HG03025 (cell line): ENCODE measurements around the gene CEL.

Experiments
- ATAC-seq: cut with Tn5 transposase; IDR thresholded peaks from one replicate; pipeline ENCODE4 v1.9.1; 2021; ENCODE audit warnings: mild to moderate bottlenecking, moderate library complexity; ENCODE audit not compliant: unreplicated experiment, low FRiP score

The CEL gene

DNA sequence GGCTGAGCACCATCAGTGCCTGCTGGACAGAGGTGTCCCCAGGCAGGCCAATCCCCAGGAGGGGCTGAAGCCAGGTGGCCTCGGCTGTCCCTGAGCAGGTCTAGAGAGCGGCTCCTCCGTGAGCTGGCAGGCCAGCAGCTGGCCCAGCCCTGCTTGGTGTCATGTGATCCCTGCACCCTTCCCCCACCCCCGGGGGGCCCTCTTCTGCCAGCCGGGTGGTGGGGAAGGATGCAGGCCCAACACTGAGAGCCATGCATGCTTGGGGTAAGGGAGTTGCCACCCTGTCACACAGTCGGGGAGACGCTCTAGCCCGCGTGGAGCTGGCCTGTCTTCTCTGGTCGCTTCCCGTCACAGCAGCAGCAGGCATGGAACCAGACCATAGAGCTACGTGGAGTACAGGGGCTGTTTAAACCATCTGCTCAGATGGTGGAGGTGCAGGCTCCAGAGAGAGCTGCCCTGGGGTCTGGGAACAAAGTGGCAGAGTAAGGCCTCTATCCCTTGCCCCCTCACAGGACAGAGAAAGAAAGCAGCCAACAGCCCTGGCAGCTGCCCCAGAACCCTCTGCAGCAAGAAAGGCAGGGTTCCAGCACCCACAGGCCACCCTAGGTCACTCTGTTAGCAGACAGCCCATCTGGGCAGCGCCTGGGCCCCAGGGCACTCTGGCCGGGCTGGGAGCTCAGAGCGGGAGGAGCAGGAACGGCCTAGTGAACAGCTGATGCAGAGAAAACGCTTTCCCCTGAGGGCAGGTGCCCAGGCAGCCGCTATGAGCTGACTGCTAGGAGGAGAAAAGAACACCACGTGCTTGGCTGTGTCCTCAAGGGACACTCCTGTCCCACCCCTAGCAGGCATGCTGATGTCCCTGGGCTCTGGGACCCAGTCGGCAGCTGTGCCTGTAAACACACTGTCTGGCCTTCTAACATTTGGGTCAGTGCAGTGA is 52.4 kb downstream of the CEL start:
- ATAC-seq = no peak

DNA sequence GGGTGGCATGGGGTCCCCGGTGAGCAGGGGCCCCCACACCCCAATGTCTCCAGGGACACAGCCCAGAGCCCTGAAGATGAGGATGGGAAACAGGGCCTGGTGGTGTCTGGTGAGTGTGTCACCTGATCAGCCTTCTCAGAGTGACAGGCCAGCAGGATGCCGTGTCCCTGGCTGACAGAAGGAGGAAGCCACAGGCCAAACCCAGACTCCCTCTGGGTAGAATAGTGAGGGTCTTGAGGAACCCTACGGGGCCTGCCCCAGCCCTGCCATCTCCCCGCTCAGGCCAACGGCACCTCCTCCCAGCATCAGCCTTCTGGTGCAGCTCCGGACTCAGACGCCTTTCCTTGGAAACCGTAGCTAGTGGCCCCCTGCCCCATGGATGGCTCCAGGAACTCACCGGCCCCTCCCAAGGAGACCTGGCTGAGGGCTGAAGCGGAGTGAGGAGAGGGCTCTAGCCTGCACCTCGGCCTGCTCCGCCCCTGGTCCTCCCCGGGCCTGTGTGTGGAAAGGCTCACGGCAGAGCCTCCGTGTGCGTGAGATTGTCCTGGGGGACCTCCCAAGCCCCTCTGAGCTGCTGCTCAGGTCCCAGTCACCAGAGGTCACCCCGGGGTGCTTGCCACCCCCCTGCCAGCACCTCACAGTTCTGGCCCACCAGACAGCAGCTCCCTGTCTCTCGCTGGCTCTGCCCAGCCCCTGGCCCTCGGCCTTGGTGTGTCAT is 53.3 kb downstream of the CEL start:
- no peak for ATAC-seq

DNA sequence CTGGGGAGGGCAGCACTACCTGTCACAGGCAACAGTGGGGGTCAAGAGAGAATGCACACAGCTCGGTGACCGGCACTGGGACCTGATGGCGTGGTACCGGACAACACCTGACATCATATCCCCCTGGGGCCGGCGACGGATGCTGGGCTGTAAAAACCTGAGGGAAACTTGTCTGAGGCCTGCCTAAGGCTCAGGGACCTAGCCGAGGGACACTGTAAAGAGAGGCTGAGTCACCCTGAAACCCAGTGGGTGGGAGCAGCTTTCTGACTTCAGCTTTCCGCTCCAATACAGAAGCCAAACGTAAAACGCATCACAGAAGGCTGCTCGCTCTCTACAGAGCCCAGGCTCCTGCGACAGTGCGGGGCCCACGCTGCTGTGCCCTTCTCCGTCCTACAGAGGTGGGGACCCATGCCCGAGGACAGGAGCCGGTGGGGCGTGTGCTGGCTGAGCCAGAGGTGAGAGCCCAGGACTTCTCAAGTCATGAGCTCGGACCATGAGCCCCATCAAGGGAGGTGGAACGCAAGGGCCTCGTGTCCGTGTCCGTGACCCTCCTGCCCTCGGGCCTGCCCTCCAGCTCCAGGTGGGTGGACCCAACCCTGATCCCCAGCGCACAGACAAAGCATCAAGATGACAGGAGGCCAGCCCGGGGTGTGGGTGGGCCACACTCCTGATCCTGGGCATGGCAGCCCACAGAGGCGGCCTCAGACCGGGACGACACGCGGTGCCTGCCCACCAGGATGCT is 54.0 kb downstream of the CEL start:
- ATAC-seq = no peak

DNA sequence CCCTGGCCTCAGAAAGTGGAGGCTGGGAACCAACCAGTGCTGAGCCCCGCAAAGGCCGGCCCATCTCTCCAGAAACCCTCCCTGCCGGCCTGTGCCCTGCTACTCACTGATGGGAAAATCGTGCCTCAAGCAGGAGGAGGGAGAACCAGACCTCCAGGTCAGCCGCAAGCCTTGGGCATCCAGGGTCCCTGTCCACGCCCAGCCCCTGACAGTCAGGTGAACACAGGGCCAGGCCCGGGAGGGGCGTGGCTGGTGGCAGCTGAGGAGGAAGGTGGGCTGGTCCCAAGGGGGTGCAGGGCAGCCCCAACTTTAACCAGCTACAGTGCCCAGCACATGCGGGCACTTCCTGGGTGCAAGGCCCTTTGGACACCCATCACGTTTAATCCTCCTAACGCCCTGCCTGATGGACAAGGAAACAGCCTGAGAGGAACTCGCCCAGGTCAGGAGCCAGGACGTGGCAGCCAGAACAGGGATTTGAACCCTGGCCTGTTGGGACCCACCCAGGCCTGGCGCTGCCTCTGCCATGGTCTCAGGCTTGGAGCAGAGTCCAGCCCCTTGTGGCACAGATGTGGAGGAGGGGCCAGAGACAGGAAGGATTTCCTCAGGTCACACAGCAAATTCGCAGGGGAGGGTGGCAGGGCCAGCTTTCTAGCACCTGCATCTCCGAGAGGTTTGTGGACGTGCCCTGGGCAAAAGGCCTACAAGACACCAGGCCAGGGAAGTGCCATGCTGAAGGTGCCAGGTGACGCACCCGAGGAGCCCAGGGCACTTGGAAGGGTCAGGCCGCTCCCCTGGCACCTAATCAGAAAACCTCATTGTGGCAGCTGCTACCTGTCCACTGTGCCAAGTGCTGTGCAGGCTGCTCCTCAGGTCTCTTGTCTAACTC is 54.8 kb downstream of the CEL start:
- ATAC-seq = no peak

DNA sequence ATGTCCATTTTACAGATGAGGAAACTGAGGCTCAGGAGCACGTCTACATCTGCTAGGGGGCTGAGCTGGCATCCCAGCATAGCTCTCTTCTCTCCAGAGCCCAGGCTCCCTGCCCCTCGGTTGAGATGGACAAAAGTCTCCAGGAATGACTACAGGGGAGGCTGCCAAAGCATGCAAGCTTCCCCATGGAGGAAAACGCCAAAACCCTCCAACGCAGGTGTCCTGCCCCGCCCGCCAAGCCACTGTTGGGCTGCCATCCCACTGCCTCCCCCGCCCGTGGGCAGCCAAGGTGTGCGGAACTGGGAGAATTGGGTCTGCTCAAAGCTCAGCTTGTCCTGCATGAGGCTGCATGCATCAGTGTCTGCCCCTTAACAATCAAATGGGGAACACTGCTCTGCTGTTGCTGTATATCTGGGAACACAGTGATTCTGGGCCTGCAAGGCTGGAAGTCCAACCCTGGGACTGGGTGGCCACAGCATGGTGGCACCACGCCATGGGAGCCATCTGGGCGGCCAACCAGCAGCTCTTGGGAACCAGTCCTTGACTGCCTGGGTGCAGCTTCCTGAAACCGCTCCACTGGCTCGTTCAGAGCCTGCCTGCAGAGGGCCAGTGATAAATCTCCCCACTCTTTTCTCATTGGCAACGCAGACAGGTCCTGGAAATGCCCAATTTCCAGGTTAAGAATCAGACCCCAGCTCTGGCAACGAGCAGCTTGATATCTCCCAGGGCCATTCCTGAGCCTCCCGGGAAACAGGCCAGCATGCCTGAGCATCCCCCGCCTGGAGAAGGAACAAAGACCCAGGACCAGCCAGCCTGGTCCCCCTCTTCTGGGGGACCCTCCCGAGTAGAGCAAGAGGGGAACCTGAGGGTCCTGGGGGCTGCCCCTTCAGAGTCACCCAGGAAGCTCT is 55.7 kb downstream of the CEL start:
- ATAC-seq = no peak

DNA sequence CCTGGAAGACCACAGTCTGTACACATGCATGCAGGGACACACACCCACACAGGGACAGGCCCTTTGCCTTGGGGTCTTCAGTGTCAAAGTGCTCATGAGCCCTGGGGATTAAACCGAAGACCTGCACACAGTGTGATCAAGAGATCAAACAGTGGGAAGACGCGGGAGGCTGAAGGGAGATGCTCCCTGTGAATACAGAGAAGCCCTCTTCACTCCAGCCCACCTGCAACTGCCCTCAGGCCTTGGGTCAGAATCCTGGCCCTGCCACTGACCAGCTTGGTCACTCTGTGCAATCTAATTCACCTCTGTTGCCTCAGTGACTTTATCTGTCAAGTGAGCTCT is 56.4 kb downstream of the CEL start:
- no peak for ATAC-seq

DNA sequence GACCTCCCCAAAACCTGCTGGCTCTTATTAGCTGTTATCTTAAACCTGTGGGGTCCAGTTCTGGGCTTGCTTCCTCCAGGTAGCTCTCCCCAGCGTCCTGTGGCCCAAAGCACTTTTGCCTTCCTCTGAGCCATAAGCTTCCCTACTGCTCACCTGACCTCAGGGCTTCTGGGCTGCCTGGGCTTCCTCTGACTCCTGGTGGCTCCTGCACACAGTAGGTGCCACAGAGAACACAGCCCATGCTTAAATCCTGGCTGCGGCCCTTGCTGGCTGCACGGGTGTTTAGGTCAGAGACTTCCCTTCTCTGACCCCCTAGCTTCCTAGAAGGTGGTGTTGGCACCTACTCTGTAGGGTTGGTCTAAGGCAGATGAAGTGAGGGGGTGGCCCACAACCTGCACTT is 56.8 kb downstream of the CEL start:
- ATAC-seq = no peak

DNA sequence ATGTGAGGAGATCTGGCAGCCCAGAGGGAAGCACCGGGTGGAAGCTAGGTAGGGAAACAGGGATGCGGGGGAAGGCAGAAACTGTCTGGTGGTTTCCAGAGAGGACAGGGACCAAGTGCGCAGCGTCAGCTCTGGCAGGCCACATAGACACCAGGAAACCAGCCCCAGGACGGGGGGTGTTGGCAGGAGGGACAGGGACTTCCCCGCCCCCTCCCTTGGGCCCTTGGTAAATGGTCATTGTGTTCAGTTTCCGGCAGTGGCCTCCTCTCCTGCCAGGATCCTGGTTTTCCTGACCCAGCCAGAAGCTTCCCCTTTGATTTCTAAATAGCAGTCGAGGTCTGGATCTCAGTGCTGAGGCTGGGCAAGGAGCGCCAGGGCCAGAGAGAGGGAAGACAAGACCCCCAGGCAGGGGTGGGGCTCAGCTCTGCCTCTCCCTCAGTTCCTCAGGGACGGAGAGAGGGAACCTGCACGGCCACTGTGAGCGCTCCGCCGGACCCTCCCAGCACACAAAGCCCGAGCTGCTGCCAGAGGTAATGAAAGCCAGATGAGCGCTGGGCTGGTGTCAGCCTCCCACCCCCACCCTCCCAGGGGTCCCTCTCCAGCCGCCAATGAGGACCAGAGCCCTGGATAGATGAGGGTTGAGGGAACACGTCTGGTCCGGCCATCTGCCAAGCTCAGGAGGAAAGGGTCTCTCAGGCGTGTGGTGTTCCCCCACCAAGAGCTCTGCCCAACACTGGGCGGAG is 57.5 kb downstream of the CEL start:
- ATAC-seq = no peak

DNA sequence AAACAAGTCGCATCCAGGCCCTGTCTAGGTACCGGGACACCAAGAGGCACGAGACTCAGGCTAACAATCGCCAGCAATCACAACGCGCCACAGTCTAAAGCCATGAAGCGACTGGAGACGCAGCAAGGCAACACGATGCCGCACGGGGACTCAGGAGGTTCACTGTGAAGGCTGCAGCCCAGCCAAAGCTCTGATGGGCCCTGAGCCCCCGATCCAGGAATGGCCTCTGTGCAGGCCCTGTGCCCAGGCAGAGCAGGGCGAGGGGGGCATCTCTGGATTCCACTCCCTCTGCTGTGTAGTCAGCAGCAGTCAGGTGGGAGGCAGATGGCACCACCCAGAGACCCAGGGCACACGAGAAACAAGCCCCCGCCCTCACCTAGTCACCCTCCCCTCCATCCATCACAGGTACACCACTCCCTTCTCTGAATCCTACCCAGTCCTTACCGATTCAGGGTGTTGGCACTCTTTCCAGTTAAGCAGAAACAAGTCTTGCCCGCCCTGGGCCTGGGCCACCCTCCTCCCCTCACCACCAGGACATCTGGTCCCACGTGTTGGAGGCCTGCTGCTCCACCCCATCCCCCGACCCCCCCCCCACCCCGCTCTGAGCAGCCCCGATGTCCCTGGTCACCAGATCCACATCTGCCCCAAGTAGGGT is 58.2 kb downstream of the CEL start:
- no peak for ATAC-seq

DNA sequence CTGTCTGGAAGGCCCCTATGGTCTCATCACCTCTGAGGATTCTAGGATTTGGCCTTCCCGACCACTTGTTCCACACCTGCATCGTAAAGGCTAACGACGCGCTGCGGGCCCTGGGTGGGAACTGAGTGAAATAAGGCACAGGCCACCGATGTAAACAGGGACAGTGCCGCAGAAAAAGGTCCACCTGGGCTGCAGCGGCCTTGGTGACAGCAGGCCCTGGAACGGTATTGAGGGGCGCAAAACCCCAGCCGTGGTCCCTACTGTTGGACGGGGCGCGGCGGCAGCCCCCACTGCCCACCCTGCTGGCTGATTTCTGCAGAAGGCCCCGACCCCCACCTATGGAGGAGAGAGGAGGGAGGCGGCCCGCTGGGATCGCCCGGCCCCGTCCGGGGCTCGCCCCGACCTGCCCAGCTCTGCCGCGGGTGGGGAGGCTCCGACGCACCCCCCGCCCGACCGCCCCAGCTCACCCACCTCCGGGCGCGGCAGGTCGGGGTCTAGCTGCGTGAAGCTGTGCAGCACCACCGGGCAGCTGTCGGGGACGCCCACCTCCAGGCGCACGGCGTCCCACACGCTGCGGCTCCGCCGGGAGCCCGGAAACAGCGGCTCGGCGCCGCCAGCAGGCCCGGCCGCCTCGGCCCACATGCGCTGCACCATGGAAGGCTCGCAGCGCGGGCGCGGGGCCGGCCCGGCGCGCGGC is 58.9 kb downstream of the CEL start:
- ATAC-seq = no peak
